Activated CD8-positive, alpha-beta memory T cell treated with anti-CD3 and anti-CD28 coated beads for 48 hours (primary cell): Measurements from ENCODE around the gene PHRF1.

Experiments
- DNase-seq, 3 experiments: peaks; one replicate each; pipeline ENCODE4 v3.0.0-alpha.2; 2020; ENCODE audit warnings: low read depth in 2 of 3, low spot score in 2 of 3

PHRF1 gene

GRCh38 chr11:538431-539051 is 37.7 kb upstream of the PHRF1 start:
- no peak for DNase-seq

DNA sequence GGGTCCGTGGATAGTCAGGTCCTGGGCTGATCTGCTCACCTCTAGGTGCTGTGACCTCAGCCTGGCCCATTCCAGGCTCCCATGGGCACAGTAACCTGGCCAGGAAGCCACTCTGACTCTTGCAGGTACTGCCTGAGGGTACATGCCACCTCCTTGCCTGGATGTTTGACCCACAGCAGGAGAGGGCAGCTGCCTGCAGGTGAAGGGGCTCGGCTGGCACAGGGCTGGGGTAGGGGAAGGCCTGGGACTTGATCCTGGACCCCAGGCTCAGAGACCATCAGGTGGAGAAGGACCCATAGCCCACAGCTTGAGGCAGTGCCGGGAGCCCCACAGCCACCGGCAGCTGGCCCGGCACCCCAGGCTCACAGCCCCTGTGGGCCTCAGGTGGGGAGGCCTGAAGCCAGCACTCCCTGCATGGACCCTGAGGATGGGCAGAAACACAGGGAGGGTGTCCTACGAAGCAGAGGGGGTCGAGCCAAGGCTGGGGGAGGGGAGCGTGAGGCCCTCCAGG is 36.2 kb upstream of the PHRF1 start:
- DNase-seq = no peak

DNA sequence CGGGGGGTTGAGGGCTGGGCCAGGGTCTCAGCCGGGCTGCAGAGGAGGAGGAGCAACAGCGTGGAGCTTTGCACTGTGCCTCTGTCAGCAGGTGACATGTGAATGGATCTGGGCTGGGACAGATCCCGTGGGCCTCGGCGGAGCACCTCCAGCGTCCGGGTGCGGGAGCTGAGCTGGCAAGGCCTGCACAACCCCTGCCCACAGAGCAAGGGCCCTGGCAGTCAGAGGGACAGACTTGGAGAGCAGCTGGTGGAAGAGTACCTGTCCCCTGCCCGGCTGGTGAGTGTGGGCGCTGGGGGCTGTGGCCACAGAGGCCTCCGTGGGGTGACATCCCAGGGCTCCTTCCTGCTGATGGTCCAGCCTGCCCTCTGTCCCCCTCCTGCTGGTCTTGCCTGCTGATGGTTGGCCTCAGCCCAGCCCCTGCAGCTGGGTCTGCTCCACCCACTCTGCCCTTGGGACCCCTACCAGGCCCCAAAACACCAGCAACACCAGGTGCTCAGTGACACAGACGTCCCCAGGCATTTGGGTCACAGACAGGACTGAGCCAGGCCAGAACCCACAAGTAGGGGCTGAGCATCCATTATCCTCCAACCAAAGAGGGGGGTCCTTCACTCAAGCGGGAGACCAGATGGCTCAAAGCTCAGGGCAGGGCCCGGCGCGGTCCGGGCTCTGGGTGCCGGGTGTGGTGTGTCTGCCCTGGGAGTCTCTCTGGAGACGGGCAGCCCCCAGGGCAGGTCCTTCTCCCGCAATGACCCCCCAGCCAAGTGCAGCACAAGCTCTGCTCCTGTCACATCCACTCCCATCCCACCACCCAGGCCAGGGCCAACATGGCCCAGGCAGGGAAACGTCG is 35.5 kb upstream of the PHRF1 start:
- DNase-seq = no peak

DNA sequence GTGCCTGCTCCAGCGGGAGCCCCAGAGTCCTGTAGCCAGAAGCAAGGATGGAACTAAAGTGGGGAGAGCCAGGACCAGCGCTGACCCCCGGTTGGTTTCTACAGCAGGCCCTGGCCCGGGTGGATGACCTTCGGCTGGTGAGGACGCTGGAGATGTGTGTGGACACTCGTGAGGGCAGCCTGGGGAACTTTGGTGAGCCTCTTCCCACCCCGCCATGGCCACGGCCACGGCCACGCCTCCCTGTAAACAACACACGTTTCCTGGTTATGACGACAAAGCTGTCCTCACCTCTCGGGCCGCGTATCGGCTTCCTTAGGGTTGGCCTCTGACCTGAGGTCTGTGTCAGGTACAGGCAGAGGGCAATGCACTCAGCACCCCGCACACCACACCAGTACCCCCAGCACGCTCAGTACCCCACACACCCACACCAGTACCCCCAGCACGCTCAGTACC is 34.8 kb upstream of the PHRF1 start:
- no peak for DNase-seq

- DNase-seq = no peak
These were observed 31.5 kb upstream of the PHRF1 start for GRCh38 chr11:544817-545166.

DNA sequence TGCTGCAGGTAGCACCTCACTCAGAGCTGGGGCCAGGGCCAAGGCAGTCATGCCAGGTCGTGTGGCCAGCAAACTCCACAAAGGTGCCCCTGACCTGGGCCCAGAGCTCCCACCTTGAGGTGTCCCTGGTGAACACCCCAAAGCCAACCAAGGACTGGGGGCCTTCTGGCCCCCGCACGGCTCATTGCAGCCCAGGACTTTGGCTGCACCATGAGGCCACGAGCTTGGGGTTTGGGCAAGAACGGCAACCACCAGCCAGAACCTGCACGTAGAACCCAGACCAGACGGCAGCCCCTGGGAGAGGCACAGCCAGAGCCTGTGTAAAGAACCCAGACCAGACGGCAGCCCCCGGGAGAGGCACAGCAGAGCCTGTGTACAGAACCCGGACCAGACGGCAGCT is 31.1 kb upstream of the PHRF1 start:
- no peak for DNase-seq

- DNase-seq = no peak
These were observed 27.3 kb upstream of the PHRF1 start for GRCh38 chr11:548700-549603.

DNA sequence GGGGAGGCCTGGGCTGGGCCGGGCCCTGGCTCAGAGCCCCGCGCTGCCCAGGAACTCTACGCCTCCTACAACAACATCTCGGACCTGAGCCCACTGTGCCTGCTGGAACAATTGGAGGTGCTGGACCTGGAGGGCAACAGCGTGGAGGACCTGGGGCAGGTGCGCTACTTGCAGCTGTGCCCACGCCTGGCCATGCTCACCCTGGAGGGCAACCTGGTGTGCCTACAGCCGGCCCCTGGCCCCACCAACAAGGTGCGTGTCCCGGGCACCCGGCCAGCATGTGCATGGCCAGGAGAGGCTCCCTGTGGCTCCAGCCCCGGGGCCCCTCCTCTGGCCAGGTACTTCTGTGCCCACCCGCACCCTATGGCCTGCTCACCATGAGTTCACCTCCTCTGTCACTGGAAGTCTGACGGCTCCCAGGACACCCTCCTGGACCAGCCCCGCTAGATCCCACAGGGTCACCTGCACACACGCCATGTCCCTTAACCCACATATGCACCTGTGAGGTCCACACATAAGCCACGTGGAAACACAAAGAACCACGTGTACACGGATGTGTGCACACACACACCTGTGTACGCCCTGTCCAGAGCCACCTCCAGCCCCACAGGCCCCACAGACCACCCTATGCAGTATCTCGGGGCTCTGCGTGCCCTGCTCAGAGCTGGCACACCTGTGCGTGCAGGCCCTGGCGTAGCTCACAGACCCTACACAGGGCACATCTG is 26.1 kb upstream of the PHRF1 start:
- no peak for DNase-seq

GRCh38 chr11:550746-551085 is 25.6 kb upstream of the PHRF1 start:
- no peak for DNase-seq

DNA sequence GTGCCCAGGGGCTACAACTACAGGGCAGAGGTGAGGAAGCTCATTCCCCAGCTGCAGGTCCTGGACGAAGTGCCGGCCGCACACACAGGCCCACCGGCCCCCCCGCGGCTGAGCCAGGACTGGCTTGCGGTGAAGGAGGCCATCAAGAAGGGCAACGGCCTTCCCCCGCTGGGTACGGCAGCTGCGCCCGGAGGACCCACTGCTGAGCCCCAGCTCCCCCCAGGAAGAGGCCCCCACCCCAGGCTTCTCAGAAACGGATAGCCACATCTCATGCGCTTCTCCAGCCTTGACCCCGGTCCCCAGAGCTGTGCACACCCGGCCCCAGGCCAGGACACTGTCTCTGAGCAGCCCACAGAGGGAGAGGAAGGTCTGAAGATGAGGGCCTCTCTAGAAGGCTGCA is 25.1 kb upstream of the PHRF1 start:
- no peak for DNase-seq

- DNase-seq = no peak
These were observed 24.7 kb upstream of the PHRF1 start for GRCh38 chr11:551596-551995.

- no peak for DNase-seq
These were observed 22.9 kb upstream of the PHRF1 start for GRCh38 chr11:553083-553987.

- no peak for DNase-seq
These were observed 22.3 kb upstream of the PHRF1 start for GRCh38 chr11:553988-554340.

- DNase-seq = no peak
These were observed 21.6 kb upstream of the PHRF1 start for GRCh38 chr11:554428-555226.

GRCh38 chr11:555227-555779 is 21.0 kb upstream of the PHRF1 start:
- no peak for DNase-seq

DNA sequence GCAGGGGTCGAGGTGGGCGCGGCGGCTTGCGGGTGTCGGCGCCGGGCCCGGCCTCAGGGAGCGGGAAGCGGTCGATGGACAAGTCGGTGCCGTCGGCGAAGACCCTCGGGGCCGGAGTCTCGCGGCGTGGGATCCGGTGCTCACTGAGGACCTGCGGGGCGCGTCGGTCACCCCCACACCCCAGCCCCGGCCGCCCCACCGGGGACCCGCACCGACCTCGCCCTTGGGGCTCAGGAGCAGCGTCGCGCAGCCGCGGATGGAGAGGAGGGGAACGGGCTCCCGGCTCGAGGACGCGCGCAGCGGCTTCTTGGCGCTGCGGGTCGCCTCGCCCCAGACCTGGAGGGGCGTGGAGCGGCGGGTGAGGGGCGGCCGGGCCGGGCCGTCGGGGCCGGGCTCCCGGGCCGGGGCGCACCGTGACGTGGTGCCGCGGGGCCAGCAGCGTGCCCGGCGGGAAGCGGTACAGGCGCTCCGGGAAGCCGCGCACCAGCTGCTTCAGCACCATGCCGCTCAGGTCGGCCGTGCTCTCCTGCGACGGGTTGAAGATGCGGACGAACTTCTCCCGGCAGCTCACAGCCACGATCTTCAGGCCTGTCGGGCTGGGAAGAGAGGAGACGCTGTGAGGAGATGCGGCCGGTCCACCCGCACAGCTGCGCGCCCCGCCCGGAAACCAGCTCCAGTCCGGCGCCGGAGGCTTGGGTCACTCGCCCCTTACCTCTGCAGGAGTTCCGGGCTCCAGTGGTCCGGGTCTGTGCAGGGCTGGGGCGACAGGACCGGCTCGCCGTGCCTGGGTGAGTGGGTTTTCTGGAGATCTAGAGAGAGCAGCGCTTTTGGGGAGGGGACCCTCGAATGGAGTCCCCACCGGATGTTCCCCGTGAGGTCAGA is 20.2 kb upstream of the PHRF1 start:
- DNase-seq = no peak

GRCh38 chr11:556662-557256 is 19.5 kb upstream of the PHRF1 start:
- no peak for DNase-seq
